Adrenal gland (tissue), 12 donors: ENCODE measurements around the gene FOSL1. TPM values are rescaled to one million over a fixed set of nuclear protein-coding genes. Genes with fewer than 3 reads are reported as not detected.

Source experiments
- DNase-seq, 7 donors: peaks; one replicate each; pipeline ENCODE4 v3.0.0-alpha.2; 2019 to 2020
- H3K27ac ChIP-seq, 5 donors: fragments of 200-600 bp; sonication (generic) in 4 of 5; 1 replicate in 3 of 5; 2 replicates in 2 of 5; pipeline versions ENCODE4 v1.5.1 to v1.8.0; 2016 to 2020; ENCODE audit warnings: mild to moderate bottlenecking in 1 of 5
- H3K27me3 ChIP-seq: fragments of 200-600 bp; 2 replicates; pipeline ENCODE4 v1.8.0; 2021
- H3K36me3 ChIP-seq, 2 donors: fragments of 200-600 bp; replicated peaks in 1 of 2; 1 replicate in 1 of 2; 2 replicates in 1 of 2; pipeline versions ENCODE4 v1.5.1 to v1.8.0; 2018 to 2022
- H3K4me1 ChIP-seq, 2 donors: fragments of 200-600 bp; replicated peaks in 1 of 2; 1 replicate in 1 of 2; 2 replicates in 1 of 2; pipeline versions ENCODE4 v1.5.1 to v1.8.0; 2018 to 2021
- H3K4me3 ChIP-seq, 4 donors: fragments of 200-600 bp; sonication (generic) in 3 of 4; one replicate each; pipeline ENCODE4 v1.5.1; 2016 to 2018
- H3K9me3 ChIP-seq, 3 donors: fragments of 200-600 bp; sonication (generic) in 1 of 3; replicated peaks in 1 of 3; 1 replicate in 2 of 3; 2 replicates in 1 of 3; pipeline versions ENCODE4 v1.5.1 to v1.8.0; 2016 to 2021
- CTCF ChIP-seq, 6 experiments: fragments of 450-650 bp in 4 of 6; fragments of 200-600 bp in 2 of 6; sonication (generic) in 1 of 6; IDR thresholded peaks; 1 replicate in 5 of 6; 2 replicates in 1 of 6; pipeline versions ENCODE4 v1.5.1 to v1.8.0; 2016 to 2021; ENCODE audit warnings: antibody characterized with exemption in 6 of 6, mild to moderate bottlenecking in 2 of 6, moderate library complexity in 1 of 6
- POLR2A ChIP-seq, 2 donors: fragments of 450-650 bp; IDR thresholded peaks; one replicate each; pipeline ENCODE4 v1.6.1; 2017; ENCODE audit warnings: antibody characterized with exemption in 2 of 2, mild to moderate bottlenecking in 2 of 2, moderate library complexity in 1 of 2
- WGBS, 4 donors: extraction: QIAGEN DNeasy Blood & Tissue Kit in 2 of 4; methylation state at CpG; one replicate each; pipeline versions ENCODE4 v1.1.5 to v1.1.7; 2013 to 2017; 5-methylcytosine and 5-hydroxymethylcytosine counted together
- intact Hi-C, 2 donors: fragments of 100-400 bp; cut with DNase I; formaldehyde crosslinking; loops; one replicate each; pipeline versions ENCODE4 v1.14.1 to v1.15.0; 2022 to 2023
- polyA plus RNA-seq, 3 donors: library from polyadenylated mRNA; stranded (reverse); fragments of 200-250 nt in 2 of 3; fragments of 350-450 nt in 1 of 3; fragmentation: Illumina TruSeq in 1 of 3; extraction: RNeasy Lipid Tissue Mini Kit (QIAGEN cat#74804) in 1 of 3; gene quantifications; one replicate each; pipeline ENCODE4 v1.2.3, GENCODE V29; 2013 to 2014
- total RNA-seq, 9 donors: library from RNA; depleted of rRNA in 4 of 9; stranded (reverse); fragments of >200 nt in 4 of 9; fragments of 120-200 nt in 1 of 9; fragmentation: NEBNext Ultra II Directional in 1 of 9; extraction: Animal tissue kit (Norgen Biotek cat#: 25700) in 1 of 9; gene quantifications; one replicate each; pipeline versions ENCODE4 v1.1.0 to v1.2.4, GENCODE V29; 2013 to 2023
- donor health status: healthy with polysubstance abuse.
- donor health status: Bipolar disorder and iron deficiency.
- donor health status: DM: yes; HTN: yes; CAD: no.
- donor health status: DM: no; HTN: no; CAD: no.
- donor health status: DM: no; HTN: no; CAD: no.
- donor health status: DM: yes; HTN: yes; CAD: no.

The FOSL1 gene
- total and polyA plus RNA-seq, 12 donors = 2.7 to 34.4 (median 5.4) TPM

DNA sequence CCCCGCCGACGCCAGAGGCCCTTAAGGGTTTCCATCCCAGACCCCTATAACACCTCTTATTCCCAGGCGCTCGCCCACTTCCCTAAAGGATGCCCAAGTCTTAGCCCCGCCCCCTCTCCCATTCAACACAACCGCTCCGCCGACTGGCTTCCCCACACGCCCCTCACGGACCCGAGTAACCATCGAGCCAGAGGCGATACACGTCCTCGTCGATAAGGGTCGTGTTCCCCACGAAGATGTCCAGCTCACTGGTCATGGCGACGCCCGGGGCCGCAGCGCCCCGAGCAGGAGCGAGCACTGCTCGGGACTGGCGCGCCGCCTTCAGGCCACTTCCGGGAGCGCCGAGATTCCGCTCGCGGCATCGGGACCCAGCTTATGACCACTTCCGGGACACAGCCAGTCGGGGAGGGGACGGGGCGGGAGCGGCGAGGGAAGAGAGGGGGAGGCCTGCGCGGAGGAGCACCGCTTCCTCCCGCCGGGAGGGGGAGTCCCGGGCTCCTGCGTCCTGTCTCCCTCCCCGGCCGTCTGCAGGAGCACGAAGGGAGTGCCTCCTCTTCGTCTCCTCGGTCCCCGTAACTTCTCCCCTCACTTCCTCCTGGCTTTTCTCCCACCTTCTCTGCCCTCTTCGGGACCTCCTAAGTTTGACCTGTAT lies 11.9 kb downstream of the FOSL1 start, which contains the start of gene FIBP:
FIBP (minus strand) TSS at position 309 of the 652 bp plus-strand sequence; CDS start at position 256, 53 bp downstream.
- intact Hi-C loops = loop anchor here in 1 of 2 donors (5.0 kb wide), 1 partner anchor 74 kb away; the partner anchor contains the start of gene SART1
- Histone ChIP-seq H3K36me3 (peaks cover 0 to 29% of the 10 kb centered on the region in 2 donors), H3K27me3 (no peaks in the 10 kb centered on the region), H3K27ac (peak within 1 kb of the TSS; percentile 26 to 99 (median 96)), H3K9me3 (no peaks in the 10 kb centered on the region), H3K4me1 (peaks cover 47 to 48% of the 10 kb centered on the region in 2 donors), H3K4me3 (peak within 1 kb of the TSS; percentile 27 to 66 (median 42))
- 0 to 2% (median 0%) methylated on average over 21 to 57 of the region's 57 CpGs for WGBS, 4 donors
- peak; percentile 98 to 99 (median 98) for DNase-seq
- TF ChIP-seq CTCF (IDR thresholded peaks at IDR 0.05) (peak; percentile 70 to 94 (median 86)), POLR2A (IDR thresholded peaks at IDR 0.05) (peak; percentile 68 to 90)

DNA sequence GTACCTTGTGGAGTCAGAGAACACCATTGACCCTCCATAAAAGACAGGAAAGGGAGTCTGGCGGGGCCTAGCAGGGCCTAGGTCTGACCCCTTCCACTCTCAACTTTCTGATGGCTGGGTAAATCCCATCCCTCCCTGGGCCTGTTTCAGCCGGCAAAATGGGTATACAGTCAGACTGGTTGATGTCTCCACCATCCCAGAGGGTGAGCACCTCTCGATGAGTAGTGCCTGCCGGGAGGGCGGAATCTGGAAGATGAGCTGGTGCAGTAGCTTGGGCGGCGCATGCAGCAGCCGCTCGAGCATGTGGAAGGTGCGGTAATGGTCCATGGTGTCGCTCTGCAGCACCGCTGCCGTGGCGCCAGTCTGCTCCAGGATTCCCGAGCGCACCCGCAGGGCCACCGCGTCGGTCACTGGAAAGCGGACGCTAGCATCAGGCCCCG lies 12.4 kb downstream of the FOSL1 start:
- Histone ChIP-seq H3K9me3 (no peaks in the 10 kb centered on the region), H3K36me3 (peaks cover 0 to 35% of the 10 kb centered on the region in 2 donors), H3K27ac (peak overlapping the region in 4 of 5 donors; percentile 95 to 99 (median 96)), H3K27me3 (no peaks in the 10 kb centered on the region), H3K4me1 (peaks cover 42% of the 10 kb centered on the region in 2 donors), H3K4me3 (peak overlapping the region in 3 of 4 donors; percentile 34 to 66 (median 51))
- TF ChIP-seq CTCF (IDR thresholded peaks at IDR 0.05) = no peak
- TF ChIP-seq POLR2A (IDR thresholded peaks at IDR 0.05) = no peak
- 4 to 17% (median 9%) methylated on average over 3 to 23 of the region's 23 CpGs for WGBS, 4 donors
- intact Hi-C loops = loop anchor here in 1 of 2 donors (5.0 kb wide), 1 partner anchor 75 kb away; the partner anchor contains the start of gene SART1
- DNase-seq = no peak

GRCh38 chr11:65886826-65887722 lies 13.1 kb downstream of the FOSL1 start:
- WGBS, 4 donors = 81 to 84% (median 82%) methylated on average over 11 to 14 of the region's 14 CpGs
- Histone ChIP-seq H3K4me1 (peaks cover 36% of the 10 kb centered on the region in 2 donors), H3K27ac (peak overlapping the region in 3 of 5 donors; percentile 95 to 99 (median 96)), H3K36me3 (peaks cover 0 to 42% of the 10 kb centered on the region in 2 donors), H3K27me3 (no peaks in the 10 kb centered on the region), H3K4me3 (no peak overlapping the region), H3K9me3 (no peaks in the 10 kb centered on the region)
- intact Hi-C loops = loop anchor here in 1 of 2 donors (5.0 kb wide), 1 partner anchor 75 kb away; the partner anchor contains the start of gene SART1
- TF ChIP-seq POLR2A (IDR thresholded peaks at IDR 0.05) (no peak), CTCF (IDR thresholded peaks at IDR 0.05) (no peak)
- DNase-seq = peak in 2 of 7 donors; percentile 26 to 47
